PC-3 (cell line): ENCODE results near the gene CHST14.

Experiments
- CTCF ChIP-seq: fragments of 300-600 bp; sonication (generic); conservative IDR thresholded peaks from 2 replicates; pipeline ENCODE4 v1.5.1; 2017; ENCODE audit warnings: antibody characterized with exemption, low read depth, mild to moderate bottlenecking, low read length
- EZH2 ChIP-seq: fragments of 300-600 bp; sonication (generic); IDR thresholded peaks from one replicate; pipeline ENCODE4 v1.6.1; 2017; ENCODE audit warnings: antibody characterized with exemption, mild to moderate bottlenecking, low read length; ENCODE audit not compliant: unreplicated experiment

- TF ChIP-seq CTCF (no peak), EZH2 (no peak)
Observed at GRCh38 chr15:40466426-40467260, 4.1 kb upstream of the CHST14 start.
